GM12864 (cell line): ENCODE measurements around the gene CLK2.

Experiments
- DNase-seq: peaks from one replicate; pipeline ENCODE4 v3.0.0-alpha.2; 2011; ENCODE audit warnings: low read depth
- H3K4me3 ChIP-seq: 2 replicates; pipeline ENCODE4 v1.5.1; 2011; ENCODE audit warnings: mild to moderate bottlenecking, low read depth, low read length, control low read depth
- CTCF ChIP-seq: IDR thresholded peaks from 2 replicates; pipeline ENCODE4 v1.5.1; 2011; ENCODE audit warnings: low read depth, mild to moderate bottlenecking, moderate library complexity, low read length, control low read depth, inconsistent platforms; ENCODE audit errors: missing control alignments

Gene CLK2

GRCh38 chr1:155266553-155266952 lies 6.8 kb downstream of the CLK2 start:
- no peak overlapping the region for H3K4me3 ChIP-seq
- no peak for DNase-seq

GRCh38 chr1:155263067-155263466 lies 10.2 kb downstream of the CLK2 start:
- no peak overlapping the region for H3K4me3 ChIP-seq
- no peak for TF ChIP-seq CTCF
- DNase-seq = no peak

More at GRCh38 chr1:155266553-155266952, 6.8 kb downstream of the CLK2 start:
- no peak for TF ChIP-seq CTCF

- no peak for TF ChIP-seq CTCF
- DNase-seq = peak; percentile 95
- H3K4me3 ChIP-seq = peak within 1 kb of the TSS; percentile 89
Observed at GRCh38 chr1:155261852-155262673, 11.2 kb downstream of the CLK2 start, which contains the start of gene SCAMP3. SCAMP3 (minus strand) TSS chr1:155262360; CDS start chr1:155262151, 209 bp downstream.

- no peak for DNase-seq
- H3K4me3 ChIP-seq = peak overlapping the region; percentile 89
- no peak for TF ChIP-seq CTCF
Observed at GRCh38 chr1:155261493-155261851, 11.8 kb downstream of the CLK2 start.

GRCh38 chr1:155260276-155260675 lies 13.0 kb downstream of the CLK2 start:
- H3K4me3 ChIP-seq = no peak overlapping the region
- DNase-seq = no peak
- no peak for TF ChIP-seq CTCF

- H3K4me3 ChIP-seq = no peak overlapping the region
- DNase-seq = no peak
- TF ChIP-seq CTCF = no peak
Observed at GRCh38 chr1:155256058-155256852, 17.0 kb downstream of the CLK2 start.
